Measurements from ENCODE around the gene SOD1. TPM values are rescaled to one million over a fixed set of nuclear protein-coding genes. Genes with fewer than 3 reads are reported as not detected.

SOD1 gene
- total RNA-seq, 1 donor from 2014 or later: 183 TPM

- Histone ChIP-seq H3K4me1 (no peaks in the 10 kb centered on the region), H4K20me1 (ENCODE audit: low read depth) (peaks cover 22% of the 10 kb centered on the region), H3K4me2 (no peak overlapping the region), H3K36me3 (peaks cover 53% of the 10 kb centered on the region), H3K9ac (no peak overlapping the region), H3K27me3 (no peaks in the 10 kb centered on the region), H3K9me3 (ENCODE audit: low read depth) (no peaks in the 10 kb centered on the region), H3K79me2 (ENCODE audit: low read depth) (peaks cover 47% of the 10 kb centered on the region), H3K27ac (no peak overlapping the region), H3K4me3 (no peak overlapping the region), H2AFZ (replicated peaks) (no peak overlapping the region), H3F3A (ENCODE audit: low read depth) (peaks cover 23% of the 10 kb centered on the region)
- no peak for DNase-seq (ENCODE audit: low spot score)
- Mint-ChIP-seq H3K4me1 (no peaks in the 10 kb centered on the region), H3K27me3 (ENCODE audit: insufficient read depth, low read depth) (no peaks in the 10 kb centered on the region), H3K27ac (no peak overlapping the region), H3K36me3 (peaks cover 42% of the 10 kb centered on the region), H3K9me3 (no peaks in the 10 kb centered on the region), H3K4me3 (no peak overlapping the region)
- TF ChIP-seq EZH2 (IDR thresholded peaks at IDR 0.05) (no peak), EZH2phosphoT487 (IDR thresholded peaks at IDR 0.05) (no peak), CTCF (IDR thresholded peaks at IDR 0.05) (no peak)
These were observed 23.1 kb downstream of the SOD1 start for GRCh38 chr21:31682620-31683019.

GRCh38 chr21:31683029-31683428, 23.5 kb downstream of the SOD1 start:
- Histone ChIP-seq H3K79me2 (ENCODE audit: low read depth) (peaks cover 49% of the 10 kb centered on the region), H3K9me3 (ENCODE audit: low read depth) (no peaks in the 10 kb centered on the region), H3K4me1 (no peaks in the 10 kb centered on the region), H3K9ac (no peak overlapping the region), H4K20me1 (ENCODE audit: low read depth) (peaks cover 22% of the 10 kb centered on the region), H3K36me3 (peaks cover 55% of the 10 kb centered on the region), H2AFZ (replicated peaks) (no peak overlapping the region), H3K27ac (no peak overlapping the region), H3K4me3 (no peak overlapping the region), H3F3A (ENCODE audit: low read depth) (peaks cover 23% of the 10 kb centered on the region), H3K4me2 (no peak overlapping the region), H3K27me3 (no peaks in the 10 kb centered on the region)
- DNase-seq (ENCODE audit: low spot score): no peak
- no peak overlapping the region for H3K27ac Mint-ChIP-seq
- no peaks in the 10 kb centered on the region for H3K9me3 Mint-ChIP-seq
- no peak overlapping the region for H3K4me3 Mint-ChIP-seq
- H3K27me3 Mint-ChIP-seq (ENCODE audit: insufficient read depth, low read depth): no peaks in the 10 kb centered on the region
- no peaks in the 10 kb centered on the region for H3K4me1 Mint-ChIP-seq
- TF ChIP-seq CTCF (IDR thresholded peaks at IDR 0.05) (peak; percentile 25), EZH2phosphoT487 (IDR thresholded peaks at IDR 0.05) (no peak), EZH2 (IDR thresholded peaks at IDR 0.05) (no peak)
- peaks cover 42% of the 10 kb centered on the region for H3K36me3 Mint-ChIP-seq

- Histone ChIP-seq H3K4me2 (no peak overlapping the region), H3K79me2 (ENCODE audit: low read depth) (peaks cover 50% of the 10 kb centered on the region), H3K27ac (no peak overlapping the region), H4K20me1 (ENCODE audit: low read depth) (peaks cover 22% of the 10 kb centered on the region), H3K4me1 (no peaks in the 10 kb centered on the region), H3K9ac (no peak overlapping the region), H3K27me3 (no peaks in the 10 kb centered on the region), H2AFZ (replicated peaks) (no peak overlapping the region), H3K4me3 (no peak overlapping the region), H3K36me3 (peaks cover 54% of the 10 kb centered on the region), H3F3A (ENCODE audit: low read depth) (peaks cover 23% of the 10 kb centered on the region), H3K9me3 (ENCODE audit: low read depth) (no peaks in the 10 kb centered on the region)
- Mint-ChIP-seq H3K4me1 (no peaks in the 10 kb centered on the region), H3K9me3 (no peaks in the 10 kb centered on the region), H3K4me3 (no peak overlapping the region), H3K36me3 (peaks cover 45% of the 10 kb centered on the region), H3K27ac (no peak overlapping the region), H3K27me3 (ENCODE audit: insufficient read depth, low read depth) (no peaks in the 10 kb centered on the region)
- DNase-seq (ENCODE audit: low spot score): no peak
- TF ChIP-seq CTCF (IDR thresholded peaks at IDR 0.05): no peak
- no peak for TF ChIP-seq EZH2phosphoT487 (IDR thresholded peaks at IDR 0.05)
- no peak for TF ChIP-seq EZH2 (IDR thresholded peaks at IDR 0.05)
These were observed 25.4 kb downstream of the SOD1 start for GRCh38 chr21:31684918-31685317.

All from neural progenitor cell (in vitro differentiated cells).